Panc1 (cell line): ENCODE data around the gene HCFC1. TPM values are rescaled to one million over a fixed set of nuclear protein-coding genes. Genes with fewer than 3 reads are reported as not detected.

ENCODE experiments used
- ATAC-seq: fragments of 200-7000 bp; cut with Tn5 transposase; 2 replicates; pipeline ENCODE4 v1.9.1; 2020; ENCODE audit warnings: mild to moderate bottlenecking, moderate library complexity
- BruUV-seq: library from RNA; stranded (reverse); fragments of 400-500 nt; replicated peaks from 2 replicates; lab custom pipeline; 2021; lab: Mats Ljungman, UMichigan
- CTCF ChIA-PET: fragments of 300-600 bp; sonication (Branson Sonifier 250); formaldehyde crosslinking; loops from one replicate; lab custom pipeline; 2022; ENCODE audit warnings: antibody characterized with exemption; lab: Charles Lee
- POLR2A ChIA-PET: fragments of 300-600 bp; sonication (Branson Sonifier 250); formaldehyde crosslinking; loops from one replicate; lab custom pipeline; 2022; ENCODE audit warnings: antibody characterized with exemption; lab: Charles Lee
- DNase-seq: peaks from one replicate; pipeline ENCODE4 v3.0.0-alpha.2; 2010; ENCODE audit warnings: low read depth, low spot score
- H3K27ac ChIP-seq: 2 replicates; pipeline ENCODE4 v1.5.1; 2011; ENCODE audit warnings: mild to moderate bottlenecking, low read length, inconsistent platforms
- H3K27me3 ChIP-seq: fragments of 200-500 bp; sonication (Bioruptor generic); 2 replicates; pipeline ENCODE4 v1.6.0; 2014; ENCODE audit warnings: low read length, inconsistent platforms; ENCODE audit not compliant: control insufficient read depth, insufficient read depth
- H3K36me3 ChIP-seq: fragments of 200-500 bp; sonication (Bioruptor generic); 2 replicates; pipeline ENCODE4 v1.5.1; 2014; ENCODE audit warnings: inconsistent platforms, mild to moderate bottlenecking, low read length, moderate library complexity; ENCODE audit not compliant: control insufficient read depth, insufficient read depth
- H3K4me1 ChIP-seq: 2 replicates; pipeline ENCODE4 v1.5.1; 2011; ENCODE audit warnings: inconsistent platforms, mild to moderate bottlenecking, low read length, moderate library complexity; ENCODE audit not compliant: control insufficient read depth, insufficient read depth
- H3K4me3 ChIP-seq, 2 experiments: 2 replicates each; pipeline ENCODE4 v1.5.1; 2011 to 2012; ENCODE audit warnings: low read depth in 2 of 2, low read length in 2 of 2, mild to moderate bottlenecking in 2 of 2, inconsistent platforms in 1 of 2, moderate library complexity in 1 of 2
- H3K9me3 ChIP-seq: fragments of 200-500 bp; sonication (Bioruptor generic); 2 replicates; pipeline ENCODE4 v1.5.1; 2014; ENCODE audit warnings: low read depth, mild to moderate bottlenecking, inconsistent platforms, low read length, moderate library complexity; ENCODE audit not compliant: control insufficient read depth, insufficient read depth
- CTCF ChIP-seq: fragments of 450-650 bp; IDR thresholded peaks from 2 replicates; pipeline ENCODE4 v1.5.1; 2017; ENCODE audit warnings: mild to moderate bottlenecking
- POLR2AphosphoS5 ChIP-seq: IDR thresholded peaks from 2 replicates; pipeline ENCODE4 v1.6.1; 2012; ENCODE audit warnings: mild to moderate bottlenecking, low read depth, low read length, moderate library complexity
- REST ChIP-seq, 2 experiments: IDR thresholded peaks; 2 replicates each; pipeline ENCODE4 v1.6.1; 2011 to 2012; ENCODE audit warnings: low read depth in 2 of 2, control low read depth in 1 of 2, low read length in 1 of 2, mild to moderate bottlenecking in 1 of 2, moderate library complexity in 1 of 2; ENCODE audit not compliant: insufficient read depth in 1 of 2
- SIN3A ChIP-seq: IDR thresholded peaks from 2 replicates; pipeline ENCODE4 v1.6.1; 2012; ENCODE audit warnings: low read depth, mild to moderate bottlenecking, low read length, moderate library complexity, borderline replicate concordance; ENCODE audit not compliant: insufficient read depth
- TCF7L2 ChIP-seq: IDR thresholded peaks from 2 replicates; pipeline ENCODE4 v1.6.1; 2011; ENCODE audit warnings: mild to moderate bottlenecking, low read depth, low read length, inconsistent platforms
- in situ Hi-C: cut with HindIII; loops from 2 replicates; pipeline ENCODE4 v1.10.0; 2016; ENCODE audit warnings: low sequenced_read_pairs, low pct_unique_long_range_greater_than_20kb
- intact Hi-C: fragments of 100-400 bp; cut with micrococcal nuclease; formaldehyde crosslinking; loops from one replicate; pipeline ENCODE4 v1.10.0; 2022; ENCODE audit not compliant: unreplicated experiment
- total RNA-seq: library from RNA; stranded (reverse); gene quantifications from one replicate; pipeline ENCODE4 v1.2.1, GENCODE V29; 2021; ENCODE audit not compliant: unreplicated experiment

Gene HCFC1
- total RNA-seq, 1 experiment from 2014 or later: 113 TPM

- CTCF ChIA-PET: interaction anchor here (0.6 kb wide), 1 partner anchor 15 kb away, joined by 6 read pairs; no protein-coding TSS in a partner anchor
- POLR2A ChIA-PET: no interaction called here
- ATAC-seq: no peak
- intact Hi-C loops: no loop called here
- H3K9me3 ChIP-seq: no peaks in the 10 kb centered on the region
- H3K4me1 ChIP-seq: no peaks in the 10 kb centered on the region; the same call in 1 of the 2 replicates
- no peak for TF ChIP-seq TCF7L2
- no peak for TF ChIP-seq SIN3A
- TF ChIP-seq CTCF: no peak
- no peak for TF ChIP-seq POLR2AphosphoS5
- H3K36me3 ChIP-seq: no peaks in the 10 kb centered on the region
- in situ Hi-C loops: no loop called here
- no peak for DNase-seq
- no peak overlapping the region for H3K27ac ChIP-seq
- H3K27me3 ChIP-seq: no peaks in the 10 kb centered on the region
- no TSS peak for BruUV-seq
- H3K4me3 ChIP-seq: no peak overlapping the region
Measured at GRCh38 chrX:153917869-153918268, 53.7 kb downstream of the HCFC1 start.

GRCh38 chrX:153913701-153914100 is 57.9 kb downstream of the HCFC1 start:
- ChIA-PET CTCF (no interaction called here), POLR2A (no interaction called here)
- H3K4me3 ChIP-seq: no peak overlapping the region
- BruUV-seq: no TSS peak
- H3K4me1 ChIP-seq: 0 out of 2 replicates have a peak, but pooled peaks cover 4% of the 10 kb centered on the region
- H3K27ac ChIP-seq: no peak overlapping the region
- H3K9me3 ChIP-seq: no peaks in the 10 kb centered on the region
- H3K27me3 ChIP-seq: no peaks in the 10 kb centered on the region
- intact Hi-C loops: no loop called here
- no peaks in the 10 kb centered on the region for H3K36me3 ChIP-seq
- in situ Hi-C loops: no loop called here
- no peak for TF ChIP-seq CTCF
- no peak for TF ChIP-seq SIN3A
- no peak for TF ChIP-seq REST (IDR thresholded peaks at IDR 0.05; ENCODE audit: insufficient read depth in 1 of 2, low read depth in 2 of 2, low read length in 1 of 2)
- no peak for TF ChIP-seq TCF7L2
- no peak for TF ChIP-seq POLR2AphosphoS5
- no peak for DNase-seq
- ATAC-seq: no peak
